ENCODE data around the gene BYSL.
"Not testable (repeated sequence)": the region's sequence is repeated elsewhere in the genome, so short reads cannot be mapped to it uniquely, and the experiment has no call there.

The BYSL gene

GRCh38 chr6:41942067-41942851 lies 21.0 kb downstream of the BYSL start:
- no peak for DNase-seq (ENCODE audit: low read depth in 2 of 2)

- not testable (repeated sequence) for DNase-seq (ENCODE audit: low read depth in 2 of 2)
Measured at GRCh38 chr6:41942882-41943281, 21.6 kb downstream of the BYSL start.

- DNase-seq (ENCODE audit: low read depth in 2 of 2), result no peak
Measured at GRCh38 chr6:41943456-41943855, 22.2 kb downstream of the BYSL start.

- no peak for DNase-seq (ENCODE audit: low read depth in 2 of 2)
Measured at GRCh38 chr6:41947581-41948220, 26.4 kb downstream of the BYSL start.

- no peak for DNase-seq (ENCODE audit: low read depth in 2 of 2)
Measured at GRCh38 chr6:41954668-41955067, 33.4 kb downstream of the BYSL start.

GRCh38 chr6:41955412-41955811 lies 34.1 kb downstream of the BYSL start:
- no peak for DNase-seq (ENCODE audit: low read depth in 2 of 2)

GRCh38 chr6:41957117-41957516 lies 35.8 kb downstream of the BYSL start:
- DNase-seq (ENCODE audit: low read depth in 2 of 2), result no peak

- no peak for DNase-seq (ENCODE audit: low read depth in 2 of 2)
Measured at GRCh38 chr6:41958022-41958856, 36.9 kb downstream of the BYSL start.

GRCh38 chr6:41960028-41960427 lies 38.7 kb downstream of the BYSL start:
- DNase-seq (ENCODE audit: low read depth in 2 of 2), result no peak

- no peak for DNase-seq (ENCODE audit: low read depth in 2 of 2)
Measured at GRCh38 chr6:41963371-41963770, 42.1 kb downstream of the BYSL start.

- no peak for DNase-seq (ENCODE audit: low read depth in 2 of 2)
Measured at GRCh38 chr6:41964201-41964887, 43.0 kb downstream of the BYSL start.

- DNase-seq (ENCODE audit: low read depth in 2 of 2), result no peak
Measured at GRCh38 chr6:41965429-41966213, 44.3 kb downstream of the BYSL start.

- DNase-seq (ENCODE audit: low read depth in 2 of 2), result no peak
Measured at GRCh38 chr6:41966214-41966920, 45.1 kb downstream of the BYSL start.

- DNase-seq (ENCODE audit: low read depth in 2 of 2), result no peak
Measured at GRCh38 chr6:41966961-41967311, 45.6 kb downstream of the BYSL start.

- no peak for DNase-seq (ENCODE audit: low read depth in 2 of 2)
Measured at GRCh38 chr6:41967312-41968287, 46.3 kb downstream of the BYSL start.

- no peak for DNase-seq (ENCODE audit: low read depth in 2 of 2)
Measured at GRCh38 chr6:41970436-41970846, 49.1 kb downstream of the BYSL start.

- no peak for DNase-seq (ENCODE audit: low read depth in 2 of 2)
Measured at GRCh38 chr6:41972826-41973225, 51.5 kb downstream of the BYSL start.

- no peak for DNase-seq (ENCODE audit: low read depth in 2 of 2)
Measured at GRCh38 chr6:41974281-41974825, 53.1 kb downstream of the BYSL start.

GRCh38 chr6:41975276-41975675 lies 54.0 kb downstream of the BYSL start:
- no peak for DNase-seq (ENCODE audit: low read depth in 2 of 2)

All from fibroblast of skin of left biceps (primary cell).